Measurements from ENCODE around the gene NELFB. TPM values are rescaled to one million over a fixed set of nuclear protein-coding genes. Genes with fewer than 3 reads are reported as not detected.

NELFB gene
- total and polyA plus RNA-seq, 9 of the 15 experiments (the other 6 are each of a cell fraction or from before 2014, with no cell fraction given) = 0.24 to 84.0 (median 29.7) TPM

DNA sequence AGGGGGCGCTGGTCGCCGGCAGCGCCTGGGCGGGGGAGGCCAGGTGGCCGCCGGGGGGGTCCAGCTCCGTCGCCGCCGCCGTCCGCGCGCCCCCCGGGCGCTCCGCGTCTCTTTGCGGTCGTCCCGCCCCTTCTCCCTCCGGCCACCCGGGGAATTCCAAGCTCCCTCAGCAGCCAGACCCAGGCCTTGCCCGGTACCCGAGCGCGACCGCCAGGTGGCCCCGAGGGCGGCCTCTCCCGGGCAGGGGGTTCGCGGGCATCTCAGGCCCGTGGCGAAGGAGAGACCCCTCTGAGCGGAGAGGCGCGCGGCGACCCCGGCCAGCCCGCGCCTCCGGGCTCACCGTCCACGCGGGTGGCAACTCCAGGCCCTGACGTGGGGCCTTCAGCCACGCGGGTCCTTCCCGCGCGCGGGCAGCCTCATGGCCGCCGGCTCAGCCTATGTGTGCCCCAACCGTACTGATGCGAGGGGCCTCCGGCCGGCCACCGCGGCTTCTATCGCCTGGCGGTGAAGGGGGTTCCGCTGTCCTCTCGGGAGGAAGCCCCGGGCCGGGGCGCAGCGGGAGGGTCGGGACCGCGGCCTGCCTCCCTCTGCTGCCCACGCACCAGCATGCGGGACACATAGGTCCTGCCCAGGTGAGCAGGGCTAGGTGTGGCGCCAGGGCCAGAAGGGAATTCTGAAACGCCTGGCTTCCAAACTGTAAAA lies 47.5 kb downstream of the NELFB start (continued):
- TF ChIP-seq, protein P1, sequence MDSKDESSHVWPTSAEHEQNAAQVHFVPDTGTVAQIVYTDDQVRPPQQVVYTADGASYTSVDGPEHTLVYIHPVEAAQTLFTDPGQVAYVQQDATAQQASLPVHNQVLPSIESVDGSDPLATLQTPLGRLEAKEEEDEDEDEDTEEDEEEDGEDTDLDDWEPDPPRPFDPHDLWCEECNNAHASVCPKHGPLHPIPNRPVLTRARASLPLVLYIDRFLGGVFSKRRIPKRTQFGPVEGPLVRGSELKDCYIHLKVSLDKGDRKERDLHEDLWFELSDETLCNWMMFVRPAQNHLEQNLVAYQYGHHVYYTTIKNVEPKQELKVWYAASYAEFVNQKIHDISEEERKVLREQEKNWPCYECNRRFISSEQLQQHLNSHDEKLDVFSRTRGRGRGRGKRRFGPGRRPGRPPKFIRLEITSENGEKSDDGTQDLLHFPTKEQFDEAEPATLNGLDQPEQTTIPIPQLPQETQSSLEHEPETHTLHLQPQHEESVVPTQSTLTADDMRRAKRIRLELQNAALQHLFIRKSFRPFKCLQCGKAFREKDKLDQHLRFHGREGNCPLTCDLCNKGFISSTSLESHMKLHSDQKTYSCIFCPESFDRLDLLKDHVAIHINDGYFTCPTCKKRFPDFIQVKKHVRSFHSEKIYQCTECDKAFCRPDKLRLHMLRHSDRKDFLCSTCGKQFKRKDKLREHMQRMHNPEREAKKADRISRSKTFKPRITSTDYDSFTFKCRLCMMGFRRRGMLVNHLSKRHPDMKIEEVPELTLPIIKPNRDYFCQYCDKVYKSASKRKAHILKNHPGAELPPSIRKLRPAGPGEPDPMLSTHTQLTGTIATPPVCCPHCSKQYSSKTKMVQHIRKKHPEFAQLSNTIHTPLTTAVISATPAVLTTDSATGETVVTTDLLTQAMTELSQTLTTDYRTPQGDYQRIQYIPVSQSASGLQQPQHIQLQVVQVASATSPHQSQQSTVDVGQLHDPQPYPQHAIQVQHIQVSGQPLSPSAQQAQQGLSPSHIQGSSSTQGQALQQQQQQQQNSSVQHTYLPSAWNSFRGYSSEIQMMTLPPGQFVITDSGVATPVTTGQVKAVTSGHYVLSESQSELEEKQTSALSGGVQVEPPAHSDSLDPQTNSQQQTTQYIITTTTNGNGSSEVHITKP (IDR thresholded peaks at IDR 0.05; ENCODE audit: partially characterized antibody) = no peak
- TF ChIP-seq CEBPB (tag; IDR thresholded peaks at IDR 0.05) (no peak), FOXA1 (IDR thresholded peaks at IDR 0.05; ENCODE audit: borderline replicate concordance) (no peak), ZNF431 (CRISPR knock-in tag; IDR thresholded peaks at IDR 0.05) (peak; percentile 88), SAP30 (IDR thresholded peaks at IDR 0.05; ENCODE audit: borderline replicate concordance, insufficient read depth, low read depth, low read length, poor library complexity, severe bottlenecking) (no peak), BRF1 (IDR thresholded peaks at IDR 0.05; ENCODE audit: borderline replicate concordance, extremely low read depth, insufficient read length) (no peak), ERF (CRISPR knock-in tag; IDR thresholded peaks at IDR 0.05) (no peak; the same call in 1 of the 2 replicates), RBM15 (IDR thresholded peaks at IDR 0.05; ENCODE audit: insufficient read depth, low read length) (no peak), U2AF2 (optimal IDR thresholded peaks at IDR 0.05; ENCODE audit: low read depth, low read length) (no peak), HEY1 (CRISPR knock-in tag; IDR thresholded peaks at IDR 0.05; ENCODE audit: borderline replicate concordance) (no peak), SMC3 (conservative IDR thresholded peaks at IDR 0.05; ENCODE audit: insufficient read depth, low read depth, low read length) (peak; percentile 24; the same call in 1 of the 2 replicates)
- TF ChIP-seq, protein P2, sequence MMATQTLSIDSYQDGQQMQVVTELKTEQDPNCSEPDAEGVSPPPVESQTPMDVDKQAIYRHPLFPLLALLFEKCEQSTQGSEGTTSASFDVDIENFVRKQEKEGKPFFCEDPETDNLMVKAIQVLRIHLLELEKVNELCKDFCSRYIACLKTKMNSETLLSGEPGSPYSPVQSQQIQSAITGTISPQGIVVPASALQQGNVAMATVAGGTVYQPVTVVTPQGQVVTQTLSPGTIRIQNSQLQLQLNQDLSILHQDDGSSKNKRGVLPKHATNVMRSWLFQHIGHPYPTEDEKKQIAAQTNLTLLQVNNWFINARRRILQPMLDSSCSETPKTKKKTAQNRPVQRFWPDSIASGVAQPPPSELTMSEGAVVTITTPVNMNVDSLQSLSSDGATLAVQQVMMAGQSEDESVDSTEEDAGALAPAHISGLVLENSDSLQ (IDR thresholded peaks at IDR 0.05) = no peak
- TF ChIP-seq, protein P3, sequence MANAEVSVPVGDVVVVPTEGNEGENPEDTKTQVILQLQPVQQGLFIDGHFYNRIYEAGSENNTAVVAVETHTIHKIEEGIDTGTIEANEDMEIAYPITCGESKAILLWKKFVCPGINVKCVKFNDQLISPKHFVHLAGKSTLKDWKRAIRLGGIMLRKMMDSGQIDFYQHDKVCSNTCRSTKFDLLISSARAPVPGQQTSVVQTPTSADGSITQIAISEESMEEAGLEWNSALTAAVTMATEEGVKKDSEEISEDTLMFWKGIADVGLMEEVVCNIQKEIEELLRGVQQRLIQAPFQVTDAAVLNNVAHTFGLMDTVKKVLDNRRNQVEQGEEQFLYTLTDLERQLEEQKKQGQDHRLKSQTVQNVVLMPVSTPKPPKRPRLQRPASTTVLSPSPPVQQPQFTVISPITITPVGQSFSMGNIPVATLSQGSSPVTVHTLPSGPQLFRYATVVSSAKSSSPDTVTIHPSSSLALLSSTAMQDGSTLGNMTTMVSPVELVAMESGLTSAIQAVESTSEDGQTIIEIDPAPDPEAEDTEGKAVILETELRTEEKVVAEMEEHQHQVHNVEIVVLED (CRISPR knock-in tag; IDR thresholded peaks at IDR 0.05) = no peak
